GM23338 (cell line): Measurements from ENCODE around the gene MYOM3.

Source experiments
- CREB1 ChIP-seq: fragments of 250-450 bp; sonication (Bioruptor Pico); IDR thresholded peaks from 2 replicates; pipeline ENCODE4 v1.5.0; 2020; ENCODE audit warnings: low read depth, mild to moderate bottlenecking, moderate library complexity
- ETS1 ChIP-seq: IDR thresholded peaks from 2 replicates; pipeline ENCODE4 v1.6.1; 2016; ENCODE audit warnings: antibody characterized with exemption
- EZH2 ChIP-seq: fragments of 200-600 bp; sonication (generic); IDR thresholded peaks from one replicate; pipeline ENCODE4 v1.8.0; 2017; ENCODE audit warnings: antibody characterized with exemption, mild to moderate bottlenecking, low read depth; ENCODE audit not compliant: unreplicated experiment
- EZH2phosphoT487 ChIP-seq: fragments of 200-600 bp; sonication (generic); IDR thresholded peaks from one replicate; pipeline ENCODE4 v1.8.1; 2018; ENCODE audit warnings: antibody characterized with exemption; ENCODE audit not compliant: unreplicated experiment
- JUNB ChIP-seq: IDR thresholded peaks from one replicate; pipeline ENCODE4 v1.6.1; 2016; ENCODE audit warnings: antibody characterized with exemption; ENCODE audit not compliant: unreplicated experiment
- NANOG ChIP-seq: IDR thresholded peaks from 2 replicates; pipeline ENCODE4 v1.6.1; 2016; ENCODE audit warnings: antibody characterized with exemption, borderline replicate concordance
- POLR2AphosphoS5 ChIP-seq: IDR thresholded peaks from 2 replicates; pipeline ENCODE4 v1.6.1; 2016; ENCODE audit warnings: antibody characterized with exemption, low read depth
- STAT1 ChIP-seq: IDR thresholded peaks from one replicate; pipeline ENCODE4 v1.6.1; 2016; ENCODE audit warnings: antibody characterized with exemption; ENCODE audit not compliant: unreplicated experiment
- ZNF114 ChIP-seq: fragments of 250-450 bp; sonication (Bioruptor Pico); IDR thresholded peaks from 2 replicates; pipeline ENCODE4 v1.5.0; 2020; ENCODE audit warnings: mild to moderate bottlenecking, moderate library complexity
- TF ChIP-seq, protein P1 (sequence below), 2 experiments: fragments of 200-600 bp in 1 of 2; sonication (generic) in 1 of 2; conservative IDR thresholded peaks; 2 replicates each; pipeline versions ENCODE4 v1.5.1 to v1.6.1; 2016 to 2017; ENCODE audit warnings: antibody characterized with exemption in 2 of 2, low read depth in 2 of 2, mild to moderate bottlenecking in 2 of 2, moderate library complexity in 1 of 2
- TF ChIP-seq, protein P2 (sequence below): IDR thresholded peaks from one replicate; pipeline ENCODE4 v1.6.1; 2018; ENCODE audit warnings: antibody characterized with exemption; ENCODE audit not compliant: unreplicated experiment
- TF ChIP-seq, protein P3 (sequence below): fragments of 250-450 bp; sonication (Bioruptor Pico); IDR thresholded peaks from 2 replicates; pipeline ENCODE4 v1.5.0; 2020; ENCODE audit warnings: mild to moderate bottlenecking, moderate library complexity

DNA sequence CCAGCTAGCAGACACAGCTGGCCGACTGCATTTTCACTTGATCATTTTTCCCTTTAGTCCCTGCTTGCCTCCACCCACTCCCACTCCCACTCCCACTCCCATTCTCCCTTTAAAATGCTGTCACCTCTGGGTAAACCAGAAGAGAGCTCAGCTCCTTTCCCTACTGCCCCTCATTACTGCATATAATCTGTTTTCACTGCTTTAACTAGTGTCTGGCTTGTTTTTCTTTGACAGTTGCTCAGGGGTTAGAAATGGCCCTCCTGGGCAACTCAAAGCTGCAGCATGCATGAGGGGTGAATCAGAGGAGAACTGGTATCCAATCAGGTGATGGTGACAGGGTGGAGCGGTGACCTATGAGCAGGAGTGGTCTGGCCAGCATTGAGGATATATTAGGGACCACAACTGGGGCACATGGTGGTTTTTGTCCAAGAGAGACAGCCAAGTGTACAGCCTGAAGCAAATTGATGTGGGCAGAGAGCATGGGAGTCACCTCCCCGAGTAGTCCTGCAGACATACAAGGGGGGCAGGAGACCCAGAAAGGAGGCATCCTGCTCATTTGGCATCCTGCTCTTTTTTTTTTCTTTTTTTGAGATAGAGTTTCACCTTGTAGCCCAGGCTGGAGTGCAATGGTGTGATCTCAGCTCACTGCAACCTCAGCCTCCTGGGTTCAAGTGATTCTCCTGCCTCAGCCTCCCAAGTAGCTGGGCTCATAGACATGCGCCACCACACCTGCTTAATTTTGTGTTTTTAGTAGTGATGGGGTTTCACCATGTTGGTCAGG lies 89.2 kb downstream of the MYOM3 start:
- TF ChIP-seq POLR2AphosphoS5 (no peak), EZH2 (no peak), EZH2phosphoT487 (no peak), NANOG (no peak), JUNB (no peak), CREB1 (CRISPR knock-in tag) (no peak), ZNF114 (no peak), ETS1 (no peak), STAT1 (no peak)
- TF ChIP-seq, protein P1, sequence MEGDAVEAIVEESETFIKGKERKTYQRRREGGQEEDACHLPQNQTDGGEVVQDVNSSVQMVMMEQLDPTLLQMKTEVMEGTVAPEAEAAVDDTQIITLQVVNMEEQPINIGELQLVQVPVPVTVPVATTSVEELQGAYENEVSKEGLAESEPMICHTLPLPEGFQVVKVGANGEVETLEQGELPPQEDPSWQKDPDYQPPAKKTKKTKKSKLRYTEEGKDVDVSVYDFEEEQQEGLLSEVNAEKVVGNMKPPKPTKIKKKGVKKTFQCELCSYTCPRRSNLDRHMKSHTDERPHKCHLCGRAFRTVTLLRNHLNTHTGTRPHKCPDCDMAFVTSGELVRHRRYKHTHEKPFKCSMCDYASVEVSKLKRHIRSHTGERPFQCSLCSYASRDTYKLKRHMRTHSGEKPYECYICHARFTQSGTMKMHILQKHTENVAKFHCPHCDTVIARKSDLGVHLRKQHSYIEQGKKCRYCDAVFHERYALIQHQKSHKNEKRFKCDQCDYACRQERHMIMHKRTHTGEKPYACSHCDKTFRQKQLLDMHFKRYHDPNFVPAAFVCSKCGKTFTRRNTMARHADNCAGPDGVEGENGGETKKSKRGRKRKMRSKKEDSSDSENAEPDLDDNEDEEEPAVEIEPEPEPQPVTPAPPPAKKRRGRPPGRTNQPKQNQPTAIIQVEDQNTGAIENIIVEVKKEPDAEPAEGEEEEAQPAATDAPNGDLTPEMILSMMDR (conservative IDR thresholded peaks at IDR 0.05; ENCODE audit: low read depth in 2 of 2): no peak
- TF ChIP-seq, protein P2, sequence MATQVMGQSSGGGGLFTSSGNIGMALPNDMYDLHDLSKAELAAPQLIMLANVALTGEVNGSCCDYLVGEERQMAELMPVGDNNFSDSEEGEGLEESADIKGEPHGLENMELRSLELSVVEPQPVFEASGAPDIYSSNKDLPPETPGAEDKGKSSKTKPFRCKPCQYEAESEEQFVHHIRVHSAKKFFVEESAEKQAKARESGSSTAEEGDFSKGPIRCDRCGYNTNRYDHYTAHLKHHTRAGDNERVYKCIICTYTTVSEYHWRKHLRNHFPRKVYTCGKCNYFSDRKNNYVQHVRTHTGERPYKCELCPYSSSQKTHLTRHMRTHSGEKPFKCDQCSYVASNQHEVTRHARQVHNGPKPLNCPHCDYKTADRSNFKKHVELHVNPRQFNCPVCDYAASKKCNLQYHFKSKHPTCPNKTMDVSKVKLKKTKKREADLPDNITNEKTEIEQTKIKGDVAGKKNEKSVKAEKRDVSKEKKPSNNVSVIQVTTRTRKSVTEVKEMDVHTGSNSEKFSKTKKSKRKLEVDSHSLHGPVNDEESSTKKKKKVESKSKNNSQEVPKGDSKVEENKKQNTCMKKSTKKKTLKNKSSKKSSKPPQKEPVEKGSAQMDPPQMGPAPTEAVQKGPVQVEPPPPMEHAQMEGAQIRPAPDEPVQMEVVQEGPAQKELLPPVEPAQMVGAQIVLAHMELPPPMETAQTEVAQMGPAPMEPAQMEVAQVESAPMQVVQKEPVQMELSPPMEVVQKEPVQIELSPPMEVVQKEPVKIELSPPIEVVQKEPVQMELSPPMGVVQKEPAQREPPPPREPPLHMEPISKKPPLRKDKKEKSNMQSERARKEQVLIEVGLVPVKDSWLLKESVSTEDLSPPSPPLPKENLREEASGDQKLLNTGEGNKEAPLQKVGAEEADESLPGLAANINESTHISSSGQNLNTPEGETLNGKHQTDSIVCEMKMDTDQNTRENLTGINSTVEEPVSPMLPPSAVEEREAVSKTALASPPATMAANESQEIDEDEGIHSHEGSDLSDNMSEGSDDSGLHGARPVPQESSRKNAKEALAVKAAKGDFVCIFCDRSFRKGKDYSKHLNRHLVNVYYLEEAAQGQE: no peak
- TF ChIP-seq, protein P3, sequence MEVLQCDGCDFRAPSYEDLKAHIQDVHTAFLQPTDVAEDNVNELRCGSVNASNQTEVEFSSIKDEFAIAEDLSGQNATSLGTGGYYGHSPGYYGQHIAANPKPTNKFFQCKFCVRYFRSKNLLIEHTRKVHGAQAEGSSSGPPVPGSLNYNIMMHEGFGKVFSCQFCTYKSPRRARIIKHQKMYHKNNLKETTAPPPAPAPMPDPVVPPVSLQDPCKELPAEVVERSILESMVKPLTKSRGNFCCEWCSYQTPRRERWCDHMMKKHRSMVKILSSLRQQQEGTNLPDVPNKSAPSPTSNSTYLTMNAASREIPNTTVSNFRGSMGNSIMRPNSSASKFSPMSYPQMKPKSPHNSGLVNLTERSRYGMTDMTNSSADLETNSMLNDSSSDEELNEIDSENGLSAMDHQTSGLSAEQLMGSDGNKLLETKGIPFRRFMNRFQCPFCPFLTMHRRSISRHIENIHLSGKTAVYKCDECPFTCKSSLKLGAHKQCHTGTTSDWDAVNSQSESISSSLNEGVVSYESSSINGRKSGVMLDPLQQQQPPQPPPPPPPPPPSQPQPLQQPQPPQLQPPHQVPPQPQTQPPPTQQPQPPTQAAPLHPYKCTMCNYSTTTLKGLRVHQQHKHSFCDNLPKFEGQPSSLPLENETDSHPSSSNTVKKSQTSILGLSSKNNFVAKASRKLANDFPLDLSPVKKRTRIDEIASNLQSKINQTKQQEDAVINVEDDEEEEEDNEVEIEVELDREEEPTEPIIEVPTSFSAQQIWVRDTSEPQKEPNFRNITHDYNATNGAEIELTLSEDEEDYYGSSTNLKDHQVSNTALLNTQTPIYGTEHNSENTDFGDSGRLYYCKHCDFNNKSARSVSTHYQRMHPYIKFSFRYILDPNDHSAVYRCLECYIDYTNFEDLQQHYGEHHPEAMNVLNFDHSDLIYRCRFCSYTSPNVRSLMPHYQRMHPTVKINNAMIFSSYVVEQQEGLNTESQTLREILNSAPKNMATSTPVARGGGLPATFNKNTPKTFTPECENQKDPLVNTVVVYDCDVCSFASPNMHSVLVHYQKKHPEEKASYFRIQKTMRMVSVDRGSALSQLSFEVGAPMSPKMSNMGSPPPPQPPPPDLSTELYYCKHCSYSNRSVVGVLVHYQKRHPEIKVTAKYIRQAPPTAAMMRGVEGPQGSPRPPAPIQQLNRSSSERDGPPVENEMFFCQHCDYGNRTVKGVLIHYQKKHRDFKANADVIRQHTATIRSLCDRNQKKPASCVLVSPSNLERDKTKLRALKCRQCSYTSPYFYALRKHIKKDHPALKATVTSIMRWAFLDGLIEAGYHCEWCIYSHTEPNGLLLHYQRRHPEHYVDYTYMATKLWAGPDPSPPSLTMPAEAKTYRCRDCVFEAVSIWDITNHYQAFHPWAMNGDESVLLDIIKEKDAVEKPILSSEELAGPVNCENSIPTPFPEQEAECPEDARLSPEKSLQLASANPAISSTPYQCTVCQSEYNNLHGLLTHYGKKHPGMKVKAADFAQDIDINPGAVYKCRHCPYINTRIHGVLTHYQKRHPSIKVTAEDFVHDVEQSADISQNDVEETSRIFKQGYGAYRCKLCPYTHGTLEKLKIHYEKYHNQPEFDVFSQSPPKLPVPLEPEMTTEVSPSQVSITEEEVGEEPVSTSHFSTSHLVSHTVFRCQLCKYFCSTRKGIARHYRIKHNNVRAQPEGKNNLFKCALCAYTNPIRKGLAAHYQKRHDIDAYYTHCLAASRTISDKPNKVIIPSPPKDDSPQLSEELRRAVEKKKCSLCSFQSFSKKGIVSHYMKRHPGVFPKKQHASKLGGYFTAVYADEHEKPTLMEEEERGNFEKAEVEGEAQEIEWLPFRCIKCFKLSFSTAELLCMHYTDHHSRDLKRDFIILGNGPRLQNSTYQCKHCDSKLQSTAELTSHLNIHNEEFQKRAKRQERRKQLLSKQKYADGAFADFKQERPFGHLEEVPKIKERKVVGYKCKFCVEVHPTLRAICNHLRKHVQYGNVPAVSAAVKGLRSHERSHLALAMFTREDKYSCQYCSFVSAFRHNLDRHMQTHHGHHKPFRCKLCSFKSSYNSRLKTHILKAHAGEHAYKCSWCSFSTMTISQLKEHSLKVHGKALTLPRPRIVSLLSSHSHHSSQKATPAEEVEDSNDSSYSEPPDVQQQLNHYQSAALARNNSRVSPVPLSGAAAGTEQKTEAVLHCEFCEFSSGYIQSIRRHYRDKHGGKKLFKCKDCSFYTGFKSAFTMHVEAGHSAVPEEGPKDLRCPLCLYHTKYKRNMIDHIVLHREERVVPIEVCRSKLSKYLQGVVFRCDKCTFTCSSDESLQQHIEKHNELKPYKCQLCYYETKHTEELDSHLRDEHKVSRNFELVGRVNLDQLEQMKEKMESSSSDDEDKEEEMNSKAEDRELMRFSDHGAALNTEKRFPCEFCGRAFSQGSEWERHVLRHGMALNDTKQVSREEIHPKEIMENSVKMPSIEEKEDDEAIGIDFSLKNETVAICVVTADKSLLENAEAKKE: no peak
